GM19193 (cell line): ENCODE measurements around the gene TXNDC2.

Experiments
- POLR2A ChIP-seq: IDR thresholded peaks from 4 replicates; pipeline ENCODE4 v1.6.1; 2011; ENCODE audit not compliant: insufficient read depth, insufficient read length; ENCODE audit errors: extremely low read depth

The TXNDC2 gene

GRCh38 chr18:9885170-9886004 lies at the start of gene TXNDC2:
TXNDC2 (plus strand) TSS chr18:9885973; CDS start chr18:9886681, 708 bp downstream.
- no peak for TF ChIP-seq POLR2A

- no peak for TF ChIP-seq POLR2A
These were observed 47.5 kb upstream of the TXNDC2 start for GRCh38 chr18:9838144-9838877.

- TF ChIP-seq POLR2A, result no peak
These were observed 46.6 kb upstream of the TXNDC2 start for GRCh38 chr18:9839211-9839610.

GRCh38 chr18:9839853-9840252 lies 45.9 kb upstream of the TXNDC2 start:
- TF ChIP-seq POLR2A, result no peak

- no peak for TF ChIP-seq POLR2A
These were observed 44.0 kb upstream of the TXNDC2 start for GRCh38 chr18:9841752-9842151.

- no peak for TF ChIP-seq POLR2A
These were observed 43.3 kb upstream of the TXNDC2 start for GRCh38 chr18:9842448-9842847.

- no peak for TF ChIP-seq POLR2A
These were observed 40.5 kb upstream of the TXNDC2 start for GRCh38 chr18:9845256-9845655.

GRCh38 chr18:9846162-9846925 lies 39.4 kb upstream of the TXNDC2 start:
- no peak for TF ChIP-seq POLR2A

GRCh38 chr18:9848170-9848879 lies 37.4 kb upstream of the TXNDC2 start:
- no peak for TF ChIP-seq POLR2A

- no peak for TF ChIP-seq POLR2A
These were observed 36.1 kb upstream of the TXNDC2 start for GRCh38 chr18:9849407-9850283.

- TF ChIP-seq POLR2A, result no peak
These were observed 35.5 kb upstream of the TXNDC2 start for GRCh38 chr18:9850309-9850708.

- no peak for TF ChIP-seq POLR2A
These were observed 34.3 kb upstream of the TXNDC2 start for GRCh38 chr18:9851511-9851910.

- no peak for TF ChIP-seq POLR2A
These were observed 33.3 kb upstream of the TXNDC2 start for GRCh38 chr18:9852266-9853081.
